GM19025 (cell line): ENCODE measurements around the gene ACCS.

Experiments used
- ATAC-seq: cut with Tn5 transposase; IDR thresholded peaks from one replicate; pipeline ENCODE4 v1.9.1; 2021; ENCODE audit warnings: mild to moderate bottlenecking, low read depth, moderate library complexity; ENCODE audit not compliant: unreplicated experiment

The ACCS gene

DNA sequence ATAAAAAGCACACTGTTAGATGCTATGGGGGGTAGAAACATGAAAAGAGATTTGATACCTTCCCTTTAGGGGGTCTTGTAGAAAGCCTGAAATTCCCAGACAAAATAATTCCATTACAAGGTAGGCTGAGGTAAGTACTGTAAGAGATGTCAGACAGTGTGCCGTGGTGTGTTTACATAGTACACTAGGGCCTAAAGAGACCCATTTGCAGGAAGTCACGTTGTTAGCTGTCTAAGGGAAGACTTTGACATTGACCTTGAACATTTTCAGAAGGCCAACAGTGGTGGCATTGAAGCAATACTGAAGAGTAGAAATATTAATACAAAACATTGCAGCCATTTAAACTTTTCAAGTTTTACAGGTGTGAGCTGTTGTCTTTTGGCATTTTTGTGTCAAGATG lies 60.2 kb downstream of the ACCS start:
- no peak for ATAC-seq

- no peak for ATAC-seq
These were observed 61.1 kb downstream of the ACCS start for GRCh38 chr11:44127130-44127529.

GRCh38 chr11:44128729-44129128 lies 62.7 kb downstream of the ACCS start:
- no peak for ATAC-seq

DNA sequence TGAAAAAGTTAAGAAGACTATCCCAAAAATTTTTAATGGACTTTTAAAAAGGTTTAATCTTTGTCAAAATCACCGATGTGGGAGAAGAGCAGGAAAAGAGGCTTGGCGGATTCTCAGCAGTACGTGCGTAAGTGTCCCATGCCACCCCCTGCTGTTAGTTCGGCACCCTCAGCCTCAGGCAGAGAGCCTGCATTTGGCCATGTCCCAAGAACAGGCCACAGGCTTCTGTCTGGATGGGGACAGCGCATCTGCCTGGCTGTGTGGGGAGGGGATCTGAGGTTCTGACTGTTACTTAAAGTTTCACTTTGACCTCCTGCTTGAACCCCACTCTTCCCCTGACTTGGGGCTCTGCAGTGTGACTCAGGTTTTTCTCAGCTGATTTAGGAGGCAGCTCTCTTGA lies 64.7 kb downstream of the ACCS start:
- ATAC-seq, result no peak

DNA sequence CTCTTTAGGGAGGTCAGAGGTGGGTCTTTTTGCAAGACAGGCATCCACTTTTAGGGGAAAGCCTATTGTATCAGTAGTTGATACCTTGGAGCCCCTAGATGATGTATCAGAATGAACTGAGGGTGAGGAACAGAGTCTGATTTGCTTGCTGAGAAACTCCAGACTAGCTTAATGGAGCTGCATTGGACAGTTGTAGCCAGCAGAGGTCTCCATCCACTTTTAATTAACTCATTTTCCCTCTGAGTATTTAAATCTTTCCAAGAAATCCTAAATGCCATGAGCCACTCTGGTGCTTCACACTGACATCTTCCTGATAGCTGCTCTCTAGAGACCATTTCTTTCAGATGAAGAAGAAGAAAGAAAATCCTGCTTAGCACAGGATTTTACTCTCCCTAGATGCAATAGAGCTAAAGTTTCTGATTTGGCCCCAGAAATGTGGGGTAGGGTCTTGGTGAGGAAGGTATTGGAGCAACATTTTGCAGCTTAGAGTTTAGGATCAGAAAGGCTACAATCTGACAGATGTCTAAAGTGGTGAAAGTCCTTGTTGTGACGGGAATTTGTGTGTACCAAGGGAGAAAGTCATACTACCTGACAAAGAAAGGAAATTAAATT lies 67.4 kb downstream of the ACCS start:
- no peak for ATAC-seq
